ENCODE results near the gene DBH.

DNA sequence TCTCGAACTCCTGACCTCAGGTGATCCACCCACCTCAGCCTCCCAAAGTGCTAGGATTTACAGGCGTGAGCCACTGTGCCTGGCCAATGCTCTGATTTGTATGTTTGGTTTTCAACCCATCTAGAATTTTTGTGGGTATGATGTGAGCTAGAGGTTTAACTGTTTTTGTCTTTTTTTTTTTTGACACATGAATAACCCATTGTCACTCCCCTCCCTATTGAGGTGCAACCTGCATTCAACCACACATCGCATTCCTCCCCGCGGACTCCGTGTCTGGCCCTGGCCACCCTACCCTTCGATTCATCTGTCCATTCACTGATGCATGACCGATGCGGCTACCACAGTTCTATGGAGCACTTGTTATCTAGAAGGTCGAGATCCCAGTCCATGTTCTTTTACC, 17.4 kb upstream of the DBH start:
- TF ChIP-seq, protein P1, sequence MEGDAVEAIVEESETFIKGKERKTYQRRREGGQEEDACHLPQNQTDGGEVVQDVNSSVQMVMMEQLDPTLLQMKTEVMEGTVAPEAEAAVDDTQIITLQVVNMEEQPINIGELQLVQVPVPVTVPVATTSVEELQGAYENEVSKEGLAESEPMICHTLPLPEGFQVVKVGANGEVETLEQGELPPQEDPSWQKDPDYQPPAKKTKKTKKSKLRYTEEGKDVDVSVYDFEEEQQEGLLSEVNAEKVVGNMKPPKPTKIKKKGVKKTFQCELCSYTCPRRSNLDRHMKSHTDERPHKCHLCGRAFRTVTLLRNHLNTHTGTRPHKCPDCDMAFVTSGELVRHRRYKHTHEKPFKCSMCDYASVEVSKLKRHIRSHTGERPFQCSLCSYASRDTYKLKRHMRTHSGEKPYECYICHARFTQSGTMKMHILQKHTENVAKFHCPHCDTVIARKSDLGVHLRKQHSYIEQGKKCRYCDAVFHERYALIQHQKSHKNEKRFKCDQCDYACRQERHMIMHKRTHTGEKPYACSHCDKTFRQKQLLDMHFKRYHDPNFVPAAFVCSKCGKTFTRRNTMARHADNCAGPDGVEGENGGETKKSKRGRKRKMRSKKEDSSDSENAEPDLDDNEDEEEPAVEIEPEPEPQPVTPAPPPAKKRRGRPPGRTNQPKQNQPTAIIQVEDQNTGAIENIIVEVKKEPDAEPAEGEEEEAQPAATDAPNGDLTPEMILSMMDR (optimal IDR thresholded peaks at IDR 0.05 in 1 of 3, IDR thresholded peaks at IDR 0.05 in 1 of 3, conservative IDR thresholded peaks at IDR 0.05 in 1 of 3; ENCODE audit: extremely low read depth in 1 of 3, insufficient read depth in 2 of 3, low read length in 3 of 3) = no peak
- no peak for TF ChIP-seq EZH2 (IDR thresholded peaks at IDR 0.05; ENCODE audit: low read length)

Data from keratinocyte (primary cell).